IMR-90 (cell line): ENCODE measurements around the gene DCAF5. TPM values are rescaled to one million over a fixed set of nuclear protein-coding genes. Genes with fewer than 3 reads are reported as not detected.

ENCODE experiments used
- ATAC-seq: fragments of 200-7000 bp; cut with Tn5 transposase; 2 replicates; pipeline ENCODE4 v1.9.1; 2020; ENCODE audit warnings: low read depth, mild to moderate bottlenecking, moderate library complexity
- BruUV-seq: library from RNA; stranded (reverse); fragments of 400-500 nt; replicated peaks from 2 replicates; lab custom pipeline; 2021; lab: Mats Ljungman, UMichigan
- CTCF ChIA-PET: fragments of 300-600 bp; formaldehyde crosslinking; extraction: SDS; loops from one replicate; lab custom pipeline; 2021; ENCODE audit warnings: antibody characterized with exemption; lab: Yijun Ruan, JAX
- POLR2A ChIA-PET: fragments of 300-600 bp; sonication (Branson Sonifier 250); formaldehyde crosslinking; loops from one replicate; lab custom pipeline; 2022; ENCODE audit warnings: antibody characterized with exemption; ENCODE audit not compliant: unreplicated experiment; lab: Charles Lee
- DNase-seq: peaks from one replicate; pipeline ENCODE4 v3.0.0; 2013
- H2AFZ ChIP-seq: replicated peaks from 2 replicates; pipeline ENCODE3; 2013; ENCODE audit warnings: low read length, mild to moderate bottlenecking; ENCODE audit not compliant: poor library complexity
- H2AK5ac ChIP-seq: 2 replicates; pipeline ENCODE4 v1.6.1; 2013; ENCODE audit warnings: low read depth, low read length, inconsistent platforms
- H2AK9ac ChIP-seq: replicated peaks from 2 replicates; pipeline ENCODE3; 2013; ENCODE audit warnings: mild to moderate bottlenecking, low read depth, low read length, moderate library complexity; ENCODE audit not compliant: poor library complexity
- H2BK120ac ChIP-seq: 2 replicates; pipeline ENCODE4 v1.6.1; 2013; ENCODE audit warnings: low read depth, low read length, inconsistent platforms
- H2BK15ac ChIP-seq: 3 replicates; pipeline ENCODE4 v1.6.1; 2013; ENCODE audit warnings: low read depth, low read length, inconsistent platforms
- H2BK20ac ChIP-seq: 2 replicates; pipeline ENCODE4 v1.6.1; 2013; ENCODE audit warnings: low read depth, mild to moderate bottlenecking, inconsistent platforms, low read length, moderate library complexity
- H2BK5ac ChIP-seq: 2 replicates; pipeline ENCODE4 v1.6.1; 2013; ENCODE audit warnings: mild to moderate bottlenecking, low read depth, low read length, inconsistent platforms; ENCODE audit not compliant: poor library complexity, severe bottlenecking
- H3K14ac ChIP-seq: replicated peaks from 2 replicates; pipeline ENCODE4 v1.6.1; 2013; ENCODE audit warnings: low read depth, low read length, inconsistent platforms
- H3K18ac ChIP-seq: 2 replicates; pipeline ENCODE4 v1.6.1; 2013; ENCODE audit warnings: low read depth, low read length, control low read depth
- H3K23ac ChIP-seq: 2 replicates; pipeline ENCODE4 v1.6.1; 2013; ENCODE audit warnings: low read depth, low read length, inconsistent platforms
- H3K27ac ChIP-seq: 2 replicates; pipeline ENCODE4 v1.5.1; 2013; ENCODE audit warnings: mild to moderate bottlenecking, control low read depth, low read length; ENCODE audit not compliant: insufficient read depth
- H3K27me3 ChIP-seq: 2 replicates; pipeline ENCODE4 v1.6.1; 2013; ENCODE audit warnings: low read length; ENCODE audit not compliant: control insufficient read depth, insufficient read depth
- H3K36me3 ChIP-seq: 2 replicates; pipeline ENCODE4 v1.6.1; 2013; ENCODE audit warnings: low read length, mixed read lengths; ENCODE audit not compliant: control insufficient read depth, insufficient read depth
- H3K4ac ChIP-seq: 2 replicates; pipeline ENCODE4 v1.6.1; 2013; ENCODE audit warnings: low read depth, low read length, inconsistent platforms
- H3K4me1 ChIP-seq: 2 replicates; pipeline ENCODE4 v1.6.1; 2013; ENCODE audit warnings: low read length, mixed read lengths; ENCODE audit not compliant: control insufficient read depth, insufficient read depth
- H3K4me2 ChIP-seq: 2 replicates; pipeline ENCODE4 v1.6.1; 2013; ENCODE audit warnings: low read depth, mild to moderate bottlenecking, control low read depth, low read length, moderate library complexity
- H3K4me3 ChIP-seq: 2 replicates; pipeline ENCODE4 v1.5.1; 2013; ENCODE audit warnings: low read depth, mild to moderate bottlenecking, control low read depth, low read length, moderate library complexity; ENCODE audit not compliant: insufficient read depth
- H3K56ac ChIP-seq: 2 replicates; pipeline ENCODE4 v1.6.1; 2013; ENCODE audit warnings: low read length, inconsistent platforms; ENCODE audit not compliant: insufficient read depth; ENCODE audit errors: extremely low read depth
- H3K79me1 ChIP-seq, 2 experiments: 2 replicates each; pipeline ENCODE4 v1.6.1; 2013; ENCODE audit warnings: low read length in 2 of 2, inconsistent platforms in 1 of 2, low read depth in 1 of 2
- H3K9ac ChIP-seq: 2 replicates; pipeline ENCODE4 v1.6.1; 2013; ENCODE audit warnings: low read depth, low read length, control low read depth
- H3K9me1 ChIP-seq: 2 replicates; pipeline ENCODE4 v1.6.1; 2013; ENCODE audit warnings: low read length, inconsistent platforms; ENCODE audit not compliant: insufficient read depth
- H3K9me3 ChIP-seq: 2 replicates; pipeline ENCODE4 v1.6.1; 2013; ENCODE audit warnings: low read length; ENCODE audit not compliant: control insufficient read depth, insufficient read depth
- H4K20me1 ChIP-seq: 2 replicates; pipeline ENCODE4 v1.6.1; 2013; ENCODE audit warnings: low read length, inconsistent platforms; ENCODE audit not compliant: insufficient read depth
- H4K5ac ChIP-seq: 2 replicates; pipeline ENCODE4 v1.6.1; 2013; ENCODE audit warnings: mild to moderate bottlenecking, low read depth, low read length, control low read depth
- H4K8ac ChIP-seq, 2 experiments: 2 replicates each; pipeline ENCODE4 v1.6.1; 2013; ENCODE audit warnings: low read depth in 2 of 2, low read length in 2 of 2, control low read depth in 1 of 2, inconsistent platforms in 1 of 2
- H4K91ac ChIP-seq: 2 replicates; pipeline ENCODE4 v1.6.1; 2013; ENCODE audit warnings: low read depth, low read length, inconsistent platforms; ENCODE audit not compliant: insufficient read depth
- MAFK ChIP-seq: IDR thresholded peaks from 2 replicates; pipeline ENCODE4 v1.6.1; 2012; ENCODE audit warnings: low read depth, low read length, improper control_type of control experiment
- POLR2A ChIP-seq: IDR thresholded peaks from 2 replicates; pipeline ENCODE4 v1.6.1; 2012; ENCODE audit warnings: mild to moderate bottlenecking, low read depth, low read length
- SMC3 ChIP-seq: fragments of 150-350 bp; IDR thresholded peaks from 2 replicates; pipeline ENCODE4 v1.6.1; 2016; ENCODE audit warnings: low read depth, mild to moderate bottlenecking, antibody characterized with exemption, low read length, moderate library complexity
- USF2 ChIP-seq: fragments of 150-350 bp; IDR thresholded peaks from 2 replicates; pipeline ENCODE4 v1.6.1; 2017; ENCODE audit warnings: mild to moderate bottlenecking, antibody characterized with exemption, low read length, low read depth
- WGBS, 2 experiments: methylation state at CpG; one replicate each; pipeline versions ENCODE4 v1.1.5 to v1.1.7; 2013; ENCODE audit warnings: missing lambda C conversion rate in 2 of 2; ENCODE audit not compliant: insufficient read length in 1 of 2; ENCODE audit errors: extremely low coverage in 2 of 2; 5-methylcytosine and 5-hydroxymethylcytosine counted together
- dilution Hi-C: fragments of 300-500 bp; cut with HindIII; formaldehyde crosslinking; loops from one replicate; pipeline ENCODE4 v1.14.3; 2018; ENCODE audit warnings: low sequenced_read_pairs; ENCODE audit not compliant: unreplicated experiment
- in situ Hi-C: fragments of 300-500 bp; cut with MboI; formaldehyde crosslinking; loops from 3 replicates; pipeline ENCODE4 v1.14.3; 2019; ENCODE audit warnings: low sequenced_read_pairs, inconsistent platforms, mixed read lengths
- intact Hi-C: fragments of 100-400 bp; cut with micrococcal nuclease; formaldehyde crosslinking; loops from 2 replicates; pipeline ENCODE4 v1.10.0; 2022
- polyA plus RNA-seq, 3 experiments: library from polyadenylated mRNA; depleted of rRNA; stranded (reverse); fragments of >200 nt; gene quantifications; 2 replicates each; pipeline ENCODE4 v1.2.3, GENCODE V29; 2012; ENCODE audit warnings: low replicate concordance in 1 of 3
- total RNA-seq: library from RNA; depleted of rRNA; stranded (reverse); fragments of >200 nt; gene quantifications from 2 replicates; pipeline ENCODE4 v1.2.3, GENCODE V29; 2012

DCAF5 gene
- total and polyA plus RNA-seq, 2 of the 4 experiments (the other 2 are of a cell fraction) = 17.6 to 30.4 TPM

GRCh38 chr14:69096246-69096645 is 56.7 kb downstream of the DCAF5 start:
- ATAC-seq = no peak
- Histone ChIP-seq H2BK120ac (no peak overlapping the region), H3K79me1 (peaks cover 36 to 77% of the 10 kb centered on the region in 2 experiments), H3K9me3 (no peaks in the 10 kb centered on the region), H3K4ac (no peak overlapping the region), H2AFZ (no peak overlapping the region), H2AK9ac (no peak overlapping the region), H3K9me1 (peaks cover 25% of the 10 kb centered on the region), H2AK5ac (no peak overlapping the region), H3K27ac (no peak overlapping the region), H3K23ac (0 out of 2 replicates have a peak overlapping the region, but pooled peaks have one; percentile 11), H3K36me3 (peaks cover 5% of the 10 kb centered on the region), H4K5ac (no peak overlapping the region), H2BK15ac (no peak overlapping the region), H2BK20ac (no peak overlapping the region), H3K9ac (no peak overlapping the region), H4K20me1 (peaks cover 13% of the 10 kb centered on the region; the same call in 1 of the 2 replicates), H3K56ac (no peak overlapping the region), H4K8ac (no peak overlapping the region), H3K27me3 (no peaks in the 10 kb centered on the region), H2BK5ac (no peak overlapping the region), H3K18ac (no peak overlapping the region), H4K91ac (no peak overlapping the region), H3K4me1 (peaks cover 25% of the 10 kb centered on the region), H3K4me2 (no peak overlapping the region), H3K14ac (no peak overlapping the region), H3K4me3 (no peak overlapping the region)
- DNase-seq = no peak
- no TSS peak for BruUV-seq
- intact Hi-C loops = loop anchor here (10.0 kb wide), 1 partner anchor 51 kb away; no protein-coding TSS in a partner anchor
- dilution Hi-C loops = no loop called here
- ChIA-PET POLR2A (no interaction called here), CTCF (interaction anchor here (0.9 kb wide), 1 partner anchor 185 kb away, joined by 3 read pairs; no protein-coding TSS in a partner anchor)
- in situ Hi-C loops = no loop called here
- no CpG with 5 or more reads among the region's 4 CpGs for WGBS, 2 experiments
- TF ChIP-seq POLR2A (no peak), SMC3 (no peak), MAFK (no peak), USF2 (no peak)
